ENCODE measurements around the gene ZFX. TPM values are rescaled to one million over a fixed set of nuclear protein-coding genes. Genes with fewer than 3 reads are reported as not detected.

The ZFX gene
- total RNA-seq, 1 experiment from 2014 or later = 43.3 TPM

GRCh38 chrX:24253030-24253429 lies 103.5 kb downstream of the ZFX start:
- intact Hi-C loops (cut with micrococcal nuclease; ENCODE audit: unreplicated experiment) = loop anchor here (10.0 kb wide), 1 partner anchor 142 kb away; no protein-coding TSS in a partner anchor
- CTCF ChIA-PET = no interaction called here
- Mint-ChIP-seq H3K27ac (ENCODE audit: unreplicated experiment) (no peak overlapping the region), H3K27me3 (ENCODE audit: unreplicated experiment) (no peaks in the 10 kb centered on the region), H3K4me3 (ENCODE audit: low read depth, unreplicated experiment) (no peak overlapping the region), H3K4me1 (ENCODE audit: low read depth, unreplicated experiment) (no peaks in the 10 kb centered on the region), H3K36me3 (ENCODE audit: insufficient read depth, unreplicated experiment) (no peaks in the 10 kb centered on the region), H3K9me3 (ENCODE audit: low read depth, unreplicated experiment) (no peaks in the 10 kb centered on the region)
- no TSS peak for BruUV-seq (replicated peaks)
- no peak for DNase-seq
- no peak for TF ChIP-seq CTCF (IDR thresholded peaks at IDR 0.05; ENCODE audit: unreplicated experiment)

GRCh38 chrX:24253469-24253868 lies 103.9 kb downstream of the ZFX start:
- no peak overlapping the region for H3K27ac Mint-ChIP-seq (ENCODE audit: unreplicated experiment)
- H3K4me3 Mint-ChIP-seq (ENCODE audit: low read depth, unreplicated experiment) = no peak overlapping the region
- CTCF ChIA-PET = no interaction called here
- H3K9me3 Mint-ChIP-seq (ENCODE audit: low read depth, unreplicated experiment) = no peaks in the 10 kb centered on the region
- H3K4me1 Mint-ChIP-seq (ENCODE audit: low read depth, unreplicated experiment) = no peaks in the 10 kb centered on the region
- BruUV-seq (replicated peaks) = no TSS peak
- DNase-seq = no peak
- intact Hi-C loops (cut with micrococcal nuclease; ENCODE audit: unreplicated experiment) = loop anchor here (10.0 kb wide), 1 partner anchor 141 kb away; no protein-coding TSS in a partner anchor
- no peaks in the 10 kb centered on the region for H3K27me3 Mint-ChIP-seq (ENCODE audit: unreplicated experiment)
- no peaks in the 10 kb centered on the region for H3K36me3 Mint-ChIP-seq (ENCODE audit: insufficient read depth, unreplicated experiment)
- no peak for TF ChIP-seq CTCF (IDR thresholded peaks at IDR 0.05; ENCODE audit: unreplicated experiment)

- TF ChIP-seq CTCF (IDR thresholded peaks at IDR 0.05; ENCODE audit: unreplicated experiment) = no peak
- CTCF ChIA-PET = no interaction called here
Measured at GRCh38 chrX:24257011-24257410, 107.5 kb downstream of the ZFX start.

GRCh38 chrX:24259544-24260240 lies 110.2 kb downstream of the ZFX start:
- Mint-ChIP-seq H3K27me3 (ENCODE audit: unreplicated experiment) (no peaks in the 10 kb centered on the region), H3K27ac (ENCODE audit: unreplicated experiment) (no peak overlapping the region), H3K4me3 (ENCODE audit: low read depth, unreplicated experiment) (no peak overlapping the region), H3K36me3 (ENCODE audit: insufficient read depth, unreplicated experiment) (no peaks in the 10 kb centered on the region), H3K4me1 (ENCODE audit: low read depth, unreplicated experiment) (peaks cover 20% of the 10 kb centered on the region), H3K9me3 (ENCODE audit: low read depth, unreplicated experiment) (no peaks in the 10 kb centered on the region)
- no peak for TF ChIP-seq CTCF (IDR thresholded peaks at IDR 0.05; ENCODE audit: unreplicated experiment)
- intact Hi-C loops (cut with micrococcal nuclease; ENCODE audit: unreplicated experiment) = loop anchor here (1.0 to 10.0 kb wide), 3 partner anchors 112 to 239 kb away; no protein-coding TSS in a partner anchor
- DNase-seq = peak; percentile 43
- CTCF ChIA-PET = interaction anchor here (0.9 to 1.4 kb wide), 6 partner anchors 88 to 239 kb away, joined by 3 to 5 read pairs (median 4); no protein-coding TSS in a partner anchor
- no TSS peak for BruUV-seq (replicated peaks)

More at GRCh38 chrX:24257011-24257410, 107.5 kb downstream of the ZFX start:
- no peak overlapping the region for H3K4me3 Mint-ChIP-seq (ENCODE audit: low read depth, unreplicated experiment)
- H3K27me3 Mint-ChIP-seq (ENCODE audit: unreplicated experiment) = no peaks in the 10 kb centered on the region
- no peaks in the 10 kb centered on the region for H3K36me3 Mint-ChIP-seq (ENCODE audit: insufficient read depth, unreplicated experiment)
- no peaks in the 10 kb centered on the region for H3K9me3 Mint-ChIP-seq (ENCODE audit: low read depth, unreplicated experiment)
- no peak overlapping the region for H3K27ac Mint-ChIP-seq (ENCODE audit: unreplicated experiment)
- BruUV-seq (replicated peaks) = no TSS peak
- no peak for DNase-seq
- intact Hi-C loops (cut with micrococcal nuclease; ENCODE audit: unreplicated experiment) = loop anchor here (10.0 kb wide), 1 partner anchor 138 kb away; no protein-coding TSS in a partner anchor
- peaks cover 12% of the 10 kb centered on the region for H3K4me1 Mint-ChIP-seq (ENCODE audit: low read depth, unreplicated experiment)

All from Calu3 (cell line).